Activated T-helper 1 cell treated with Interleukin-2 at 50 U/mL for 16 hours (primary cell): ENCODE results near the gene CD37.

Experiments used
- DNase-seq: peaks from one replicate; pipeline ENCODE4 v3.0.0-alpha.2; 2020; ENCODE audit warnings: low read depth

Gene CD37

DNA sequence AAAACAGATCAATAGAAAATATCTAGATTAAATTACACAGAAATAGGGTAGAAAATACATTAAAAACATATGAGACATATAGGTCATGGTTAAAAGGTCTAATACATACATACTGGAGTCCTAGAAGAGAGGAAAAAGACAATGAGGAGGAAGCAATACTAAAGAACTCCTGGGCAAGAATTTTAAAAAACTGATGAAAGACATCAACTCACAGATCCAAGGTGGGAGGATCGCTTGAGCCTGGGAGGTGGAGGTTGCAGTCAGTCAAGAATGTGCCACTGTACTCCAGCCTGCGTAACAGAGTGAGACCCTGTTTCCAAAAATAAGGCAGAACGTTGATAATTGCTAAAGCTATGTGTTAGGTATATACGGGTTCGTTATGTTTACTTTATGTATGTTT is 47.4 kb downstream of the CD37 start:
- no peak for DNase-seq

DNA sequence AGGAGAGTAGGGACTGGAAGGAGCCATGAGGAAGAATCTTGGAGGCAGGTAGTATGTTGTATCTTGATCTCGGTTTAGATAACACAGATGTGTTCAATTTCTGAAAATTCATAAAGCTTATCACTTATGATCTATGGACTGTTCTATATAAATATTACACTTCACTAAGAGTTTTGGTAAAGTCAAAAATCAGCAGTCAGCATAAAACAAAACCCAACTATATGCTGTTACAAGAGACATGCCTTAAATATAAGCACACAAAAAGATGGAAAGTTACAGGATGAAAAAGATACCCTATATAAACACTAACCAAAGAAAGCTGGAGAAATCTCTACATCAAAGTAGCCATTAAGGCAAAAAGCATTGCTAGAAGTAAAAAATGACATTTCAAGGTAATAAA is 48.4 kb downstream of the CD37 start:
- no peak for DNase-seq

DNA sequence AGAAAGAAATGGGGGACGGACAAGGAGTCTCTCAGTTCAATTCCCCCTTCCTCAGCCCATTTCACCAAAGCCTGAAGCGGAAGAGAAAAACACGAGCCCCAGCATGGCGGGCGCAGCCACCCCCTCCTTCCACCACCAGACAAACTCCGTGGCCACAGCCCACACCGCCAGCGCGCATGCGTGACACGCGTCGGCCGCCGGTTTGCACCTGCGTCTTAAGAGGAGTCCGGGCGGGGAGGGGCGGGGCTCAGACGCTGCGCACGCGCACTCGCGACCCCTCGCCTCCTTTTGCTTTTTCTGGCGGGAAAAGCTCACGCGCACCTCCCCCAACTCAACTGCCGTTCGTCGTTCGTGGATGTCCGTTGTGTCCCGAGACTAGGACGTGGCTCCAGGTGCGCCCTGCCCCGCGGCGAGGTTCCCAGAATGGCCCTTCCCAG is 52.7 kb downstream of the CD37 start, which contains the start of gene KASH5:
Gene KASH5, plus strand, starts transcription at position 314 of the 437 bp plus-strand sequence. CDS start 2,635 bp downstream, outside the sequence.
- peak; percentile 75 for DNase-seq

DNA sequence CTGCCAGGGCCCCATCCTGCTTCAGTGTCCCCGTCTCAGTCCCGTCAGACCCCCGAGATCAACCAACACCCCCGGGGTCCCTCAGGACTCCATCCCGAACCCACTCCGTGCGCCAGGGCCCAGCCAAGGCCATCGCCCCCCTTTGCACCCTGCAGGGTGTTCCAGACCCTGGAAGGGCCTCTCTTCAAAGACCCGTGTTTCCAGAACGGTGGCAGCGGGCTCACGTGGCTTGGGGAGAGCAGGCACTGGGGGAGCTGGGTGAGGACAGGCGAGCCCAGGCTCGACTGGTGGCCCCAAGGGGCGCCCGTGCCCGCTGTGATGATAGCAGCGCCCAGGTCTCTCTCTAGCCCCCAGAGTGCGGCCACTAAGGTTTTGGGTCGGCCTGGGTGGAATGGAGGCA is 54.2 kb downstream of the CD37 start:
- no peak for DNase-seq
